Stimulated activated CD4-positive, alpha-beta T cell treated with anti-CD3 and anti-CD28 coated beads, Interleukin-2, amount 100 ng/mL, for 48 hours (primary cell): Measurements from ENCODE around the gene TARBP2.
A peak's percentile ranks its signal among the peaks of the same experiment; 100 is the strongest.
"Not testable (repeated sequence)": the region's sequence is repeated elsewhere in the genome, so short reads cannot be mapped to it uniquely, and the experiment has no call there.

Experiments used
- DNase-seq, 2 donors: peaks; one replicate each; pipeline ENCODE4 v3.0.0-alpha.2; 2020

Gene TARBP2

GRCh38 chr12:53516758-53517455 lies 15.8 kb downstream of the TARBP2 start:
- DNase-seq = no peak

- no peak for DNase-seq
These were observed 17.3 kb downstream of the TARBP2 start for GRCh38 chr12:53518381-53518780.

- no peak for DNase-seq
These were observed 22.0 kb downstream of the TARBP2 start for GRCh38 chr12:53523131-53523530.

GRCh38 chr12:53524476-53524875 lies 23.4 kb downstream of the TARBP2 start:
- no peak for DNase-seq

GRCh38 chr12:53530061-53530460 lies 29.0 kb downstream of the TARBP2 start:
- no peak for DNase-seq

- no peak for DNase-seq
These were observed 29.8 kb downstream of the TARBP2 start for GRCh38 chr12:53530920-53531319.

GRCh38 chr12:53532021-53532420 lies 30.9 kb downstream of the TARBP2 start:
- no peak for DNase-seq

- DNase-seq = no peak
These were observed 31.7 kb downstream of the TARBP2 start for GRCh38 chr12:53532524-53533445.

GRCh38 chr12:53533471-53533870 lies 32.4 kb downstream of the TARBP2 start:
- no peak for DNase-seq

- DNase-seq = no peak
These were observed 35.9 kb downstream of the TARBP2 start for GRCh38 chr12:53536962-53537361.

GRCh38 chr12:53538209-53538689 lies 37.2 kb downstream of the TARBP2 start:
- no peak for DNase-seq

GRCh38 chr12:53539526-53539925 lies 38.4 kb downstream of the TARBP2 start:
- no peak for DNase-seq

- DNase-seq = peak; percentile 30 to 36
These were observed 42.5 kb downstream of the TARBP2 start for GRCh38 chr12:53543539-53543938.

- not testable (repeated sequence) for DNase-seq
These were observed 47.3 kb downstream of the TARBP2 start for GRCh38 chr12:53548354-53548753.

GRCh38 chr12:53550131-53550530 lies 49.0 kb downstream of the TARBP2 start:
- not testable (repeated sequence) for DNase-seq

GRCh38 chr12:53550595-53550994 lies 49.5 kb downstream of the TARBP2 start:
- no peak for DNase-seq

- DNase-seq = no peak
These were observed 50.8 kb downstream of the TARBP2 start for GRCh38 chr12:53551889-53552291.

- no peak for DNase-seq
These were observed 51.6 kb downstream of the TARBP2 start for GRCh38 chr12:53552361-53553327.
